HepG2 (cell line): ENCODE results near the gene SEZ6L. TPM values are rescaled to one million over a fixed set of nuclear protein-coding genes. Genes with fewer than 3 reads are reported as not detected.

Experiments used
- ATAC-seq: fragments of 200-7000 bp; cut with Tn5 transposase; 3 replicates; pipeline ENCODE4 v1.9.1; 2020; ENCODE audit warnings: mild to moderate bottlenecking, moderate library complexity
- BruUV-seq: library from RNA; stranded (reverse); fragments of 400-500 nt; replicated peaks from 2 replicates; lab custom pipeline; 2021; lab: Mats Ljungman, UMichigan
- CTCF ChIA-PET: fragments of 300-600 bp; formaldehyde crosslinking; extraction: SDS; loops from one replicate; lab custom pipeline; 2021; ENCODE audit warnings: low total read pairs, inconsistent platforms, low intra/inter-chr PET ratio; lab: Yijun Ruan, JAX
- POLR2A ChIA-PET: fragments of 350-600 bp; sonication (Branson Sonifier 250); formaldehyde crosslinking; loops from one replicate; lab custom pipeline; 2020; ENCODE audit warnings: antibody characterized with exemption, inconsistent platforms; lab: Yijun Ruan, JAX
- DNase-seq: peaks from one replicate; pipeline ENCODE4 v3.0.0-alpha.2; 2015; ENCODE audit warnings: low spot score
- FAIRE-seq: peaks from 3 replicates; lab custom pipeline; 2011; peaks lifted over from hg19 to GRCh38; lab: Jason Lieb, UNC
- H2AFZ ChIP-seq: one replicate; pipeline ENCODE4 v1.6.1; 2011; ENCODE audit warnings: low read length, inconsistent platforms
- H3K27ac ChIP-seq: fragments of 300-600 bp; 3 replicates; pipeline ENCODE4 v1.8.0; 2011; ENCODE audit warnings: mixed run types, mild to moderate bottlenecking, mixed read lengths, low read length, inconsistent platforms; ENCODE audit not compliant: insufficient read depth; ENCODE audit errors: extremely low read length
- H3K27me3 ChIP-seq, 2 experiments: fragments of 200-600 bp in 1 of 2; 2 replicates in 1 of 2; 3 replicates in 1 of 2; pipeline versions ENCODE4 v1.6.0 to v1.8.0; 2011; ENCODE audit warnings: low read length in 2 of 2, mild to moderate bottlenecking in 2 of 2, moderate library complexity in 2 of 2, inconsistent platforms in 1 of 2; ENCODE audit not compliant: insufficient read depth in 2 of 2, control insufficient read depth in 1 of 2
- H3K36me3 ChIP-seq, 2 experiments: fragments of 200-600 bp in 1 of 2; replicated peaks in 1 of 2; 2 replicates in 1 of 2; 3 replicates in 1 of 2; pipeline versions ENCODE4 v1.5.1 to v1.8.0; 2011; ENCODE audit warnings: low read length in 2 of 2, inconsistent platforms in 1 of 2; ENCODE audit not compliant: insufficient read depth in 2 of 2, control insufficient read depth in 1 of 2
- H3K4me1 ChIP-seq: 2 replicates; pipeline ENCODE4 v1.5.1; 2012; ENCODE audit warnings: low read length, inconsistent platforms; ENCODE audit not compliant: insufficient read depth
- H3K4me2 ChIP-seq: 2 replicates; pipeline ENCODE4 v1.6.0; 2011; ENCODE audit warnings: low read depth, low read length, inconsistent platforms
- H3K4me3 ChIP-seq, 3 experiments: fragments of 200-600 bp in 1 of 3; sonication (generic), shearing (Covaris generic) in 1 of 3; replicated peaks in 1 of 3; 2 replicates each; pipeline ENCODE4 v1.5.1; 2011 to 2016; ENCODE audit warnings: low read length in 3 of 3, inconsistent platforms in 2 of 3, low read depth in 2 of 3, mild to moderate bottlenecking in 2 of 3, control low read depth in 1 of 3, mixed read lengths in 1 of 3; ENCODE audit not compliant: insufficient read depth in 1 of 3
- H3K79me2 ChIP-seq: one replicate; pipeline ENCODE4 v1.6.1; 2011; ENCODE audit warnings: low read length, inconsistent platforms; ENCODE audit not compliant: insufficient read depth
- H3K9ac ChIP-seq: 2 replicates; pipeline ENCODE4 v1.6.0; 2011; ENCODE audit warnings: mild to moderate bottlenecking, low read depth, low read length, inconsistent platforms; ENCODE audit not compliant: insufficient read depth
- H3K9me3 ChIP-seq: 2 replicates; pipeline ENCODE4 v1.5.1; 2012; ENCODE audit warnings: mild to moderate bottlenecking, low read length
- H4K20me1 ChIP-seq: 2 replicates; pipeline ENCODE4 v1.6.0; 2011; ENCODE audit warnings: inconsistent platforms, mild to moderate bottlenecking, low read length, moderate library complexity; ENCODE audit not compliant: insufficient read depth
- HNRNPLL ChIP-seq: fragments of 200-400 bp; formaldehyde crosslinking; IDR thresholded peaks from 2 replicates; pipeline ENCODE4 v1.6.1; 2017; ENCODE audit warnings: mild to moderate bottlenecking, low read depth, low read length; ENCODE audit not compliant: poor library complexity, severe bottlenecking
- HOXA5 ChIP-seq: sonication (generic); formaldehyde crosslinking; IDR thresholded peaks from 2 replicates; pipeline ENCODE4 v1.4.0; 2020; ENCODE audit warnings: missing genetic modification reagents
- RBAK ChIP-seq: sonication (generic); formaldehyde crosslinking; IDR thresholded peaks from 2 replicates; pipeline ENCODE4 v1.5.1; 2020; ENCODE audit warnings: mild to moderate bottlenecking, missing genetic modification reagents
- SIN3A ChIP-seq: IDR thresholded peaks from 2 replicates; pipeline ENCODE4 v1.6.1; 2011; ENCODE audit warnings: low read depth, mild to moderate bottlenecking, control low read depth, low read length, borderline replicate concordance
- STAG1 ChIP-seq: sonication (generic); formaldehyde crosslinking; IDR thresholded peaks from 2 replicates; pipeline ENCODE4 v1.4.0; 2020; ENCODE audit warnings: missing genetic modification reagents
- ZNF101 ChIP-seq: sonication (generic); formaldehyde crosslinking; IDR thresholded peaks from 2 replicates; pipeline ENCODE4 v1.4.0; 2020; ENCODE audit warnings: mild to moderate bottlenecking, low read depth, missing genetic modification reagents, borderline replicate concordance
- ZNF17 ChIP-seq: sonication (generic); formaldehyde crosslinking; IDR thresholded peaks from 2 replicates; pipeline ENCODE4 v1.5.0; 2020; ENCODE audit warnings: mild to moderate bottlenecking, missing genetic modification reagents
- ZNF292 ChIP-seq: sonication (generic); formaldehyde crosslinking; IDR thresholded peaks from 2 replicates; pipeline ENCODE4 v1.8.1; 2022; ENCODE audit warnings: mild to moderate bottlenecking, low read depth, missing genetic modification reagents, borderline replicate concordance
- ZNF33B ChIP-seq: sonication (generic); formaldehyde crosslinking; IDR thresholded peaks from 2 replicates; pipeline ENCODE4 v1.5.1; 2020; ENCODE audit warnings: mild to moderate bottlenecking, missing genetic modification reagents
- ZNF468 ChIP-seq: sonication (generic); formaldehyde crosslinking; IDR thresholded peaks from 2 replicates; pipeline ENCODE4 v1.8.0; 2022; ENCODE audit warnings: mild to moderate bottlenecking, moderate library complexity, missing genetic modification reagents
- WGBS: methylation state at CpG from one replicate; pipeline ENCODE4 v1.1.6; 2017; ENCODE audit warnings: low lambda C conversion rate; 5-methylcytosine and 5-hydroxymethylcytosine counted together
- in situ Hi-C: cut with HindIII; loops from 2 replicates; pipeline ENCODE4 v1.10.0; 2017; ENCODE audit warnings: low pct_unique_long_range_greater_than_20kb; ENCODE audit not compliant: extremely low pct_ligation_motif_present
- intact Hi-C: fragments of 100-400 bp; cut with micrococcal nuclease; formaldehyde crosslinking; loops from one replicate; pipeline ENCODE4 v1.10.0; 2022; ENCODE audit not compliant: unreplicated experiment
- polyA plus RNA-seq, 8 experiments: library from polyadenylated mRNA; depleted of rRNA in 3 of 8; stranded (reverse) in 7 of 8; unstranded in 1 of 8; fragments of >200 nt; fragmentation: Illumina TruSeq in 4 of 8; extraction: Trizol in 4 of 8; gene quantifications; 2 replicates each; pipeline versions ENCODE4 v1.2.1 to v1.2.3, GENCODE V29; 2011 to 2016; ENCODE audit warnings: low read depth in 4 of 8, missing spikeins in 1 of 8, mixed read lengths in 1 of 8; ENCODE audit not compliant: insufficient read depth in 1 of 8
- total RNA-seq, 5 experiments: library from RNA; depleted of rRNA; stranded (reverse); fragments of >200 nt; fragmentation: Illumina TruSeq; extraction: Trizol; gene quantifications; 2 replicates each; pipeline ENCODE4 v1.2.3, GENCODE V29; 2016; ENCODE audit warnings: low read depth in 1 of 5
- TF ChIP-seq, protein P1 (sequence below): sonication (generic); formaldehyde crosslinking; conservative IDR thresholded peaks from 2 replicates; pipeline ENCODE4 v1.4.0; 2020; ENCODE audit warnings: missing genetic modification reagents
- TF ChIP-seq, protein P2 (sequence below): sonication (generic); formaldehyde crosslinking; IDR thresholded peaks from 2 replicates; pipeline ENCODE4 v1.4.0; 2020; ENCODE audit warnings: mild to moderate bottlenecking, low read depth, missing genetic modification reagents
- TF ChIP-seq, protein P3 (sequence below): sonication (generic); formaldehyde crosslinking; IDR thresholded peaks from 2 replicates; pipeline ENCODE4 v1.5.0; 2020; ENCODE audit warnings: mild to moderate bottlenecking, missing genetic modification reagents, moderate library complexity
- TF ChIP-seq, protein P4 (sequence below): IDR thresholded peaks from 2 replicates; pipeline ENCODE4 v1.4.0; 2020; ENCODE audit warnings: mild to moderate bottlenecking, missing genetic modification reagents

SEZ6L gene
- total and polyA plus RNA-seq, 2 of the 13 experiments (the other 11 are each of a cell fraction or from before 2014, with no cell fraction given), result not detected

DNA sequence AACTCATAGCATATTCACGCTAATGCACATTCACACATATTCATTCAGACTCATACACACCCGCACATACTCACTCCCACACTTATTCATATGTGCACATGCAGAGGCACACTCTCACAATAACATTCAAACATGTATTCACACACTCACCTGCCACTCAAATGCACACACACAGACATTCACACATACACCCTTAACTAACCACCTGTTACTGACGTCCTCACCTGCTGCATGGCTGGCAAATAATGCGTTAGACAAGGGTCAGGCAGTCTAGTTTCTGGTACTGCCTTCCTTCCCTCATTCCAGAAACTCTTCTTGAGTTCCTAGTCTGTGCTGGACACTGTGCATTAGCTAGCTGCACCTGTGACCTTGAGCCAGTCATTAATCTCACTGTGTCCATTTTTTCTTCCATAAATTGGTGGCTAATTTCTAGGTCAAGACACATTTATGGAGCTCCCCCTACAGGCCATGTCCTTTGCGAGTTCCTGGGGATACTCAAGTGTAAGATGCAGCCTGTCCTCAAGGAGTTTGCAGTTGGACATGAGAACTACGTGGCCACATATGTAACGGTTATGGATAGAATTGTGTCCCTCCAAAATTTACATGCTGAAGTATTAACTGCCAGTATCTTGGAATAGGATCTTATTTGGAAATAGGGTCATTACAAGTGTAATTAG, 34.5 kb upstream of the SEZ6L start:
- Histone ChIP-seq H3K79me2 (no peaks in the 10 kb centered on the region), H3K9me3 (no peaks in the 10 kb centered on the region), H3K4me2 (no peak overlapping the region), H4K20me1 (0 out of 2 replicates have a peak, but pooled peaks cover 2% of the 10 kb centered on the region), H3K9ac (no peak overlapping the region), H3K36me3 (no peaks in the 10 kb centered on the region), H3K27me3 (peaks cover 0 to 1% of the 10 kb centered on the region in 2 experiments; a peak in 1 of 5 replicates), H2AFZ (no peak overlapping the region), H3K27ac (no peak overlapping the region), H3K4me3 (no peak overlapping the region), H3K4me1 (no peaks in the 10 kb centered on the region)
- intact Hi-C loops, result loop anchor here (10.0 kb wide), 1 partner anchor 250 kb away; no protein-coding TSS in a partner anchor
- ATAC-seq (no peak), FAIRE-seq (no peak), DNase-seq (peak; percentile 3)
- in situ Hi-C loops, result no loop called here
- ChIA-PET POLR2A (no interaction called here), CTCF (no interaction called here)
- 13% methylated on average over 7 of the region's 7 CpGs for WGBS
- TF ChIP-seq ZNF33B (CRISPR knock-in tag) (no peak), STAG1 (CRISPR knock-in tag) (peak; percentile 51), ZNF17 (CRISPR knock-in tag) (no peak), HNRNPLL (no peak), ZNF101 (CRISPR knock-in tag) (no peak), ZNF468 (CRISPR knock-in tag) (no peak), SIN3A (no peak), HOXA5 (no peak), ZNF292 (CRISPR knock-in tag) (no peak), RBAK (CRISPR knock-in tag) (no peak)
- TF ChIP-seq, protein P1, sequence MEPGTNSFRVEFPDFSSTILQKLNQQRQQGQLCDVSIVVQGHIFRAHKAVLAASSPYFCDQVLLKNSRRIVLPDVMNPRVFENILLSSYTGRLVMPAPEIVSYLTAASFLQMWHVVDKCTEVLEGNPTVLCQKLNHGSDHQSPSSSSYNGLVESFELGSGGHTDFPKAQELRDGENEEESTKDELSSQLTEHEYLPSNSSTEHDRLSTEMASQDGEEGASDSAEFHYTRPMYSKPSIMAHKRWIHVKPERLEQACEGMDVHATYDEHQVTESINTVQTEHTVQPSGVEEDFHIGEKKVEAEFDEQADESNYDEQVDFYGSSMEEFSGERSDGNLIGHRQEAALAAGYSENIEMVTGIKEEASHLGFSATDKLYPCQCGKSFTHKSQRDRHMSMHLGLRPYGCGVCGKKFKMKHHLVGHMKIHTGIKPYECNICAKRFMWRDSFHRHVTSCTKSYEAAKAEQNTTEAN, result no peak
- TF ChIP-seq, protein P2, sequence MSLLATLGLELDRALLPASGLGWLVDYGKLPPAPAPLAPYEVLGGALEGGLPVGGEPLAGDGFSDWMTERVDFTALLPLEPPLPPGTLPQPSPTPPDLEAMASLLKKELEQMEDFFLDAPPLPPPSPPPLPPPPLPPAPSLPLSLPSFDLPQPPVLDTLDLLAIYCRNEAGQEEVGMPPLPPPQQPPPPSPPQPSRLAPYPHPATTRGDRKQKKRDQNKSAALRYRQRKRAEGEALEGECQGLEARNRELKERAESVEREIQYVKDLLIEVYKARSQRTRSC, result no peak
- TF ChIP-seq, protein P3, sequence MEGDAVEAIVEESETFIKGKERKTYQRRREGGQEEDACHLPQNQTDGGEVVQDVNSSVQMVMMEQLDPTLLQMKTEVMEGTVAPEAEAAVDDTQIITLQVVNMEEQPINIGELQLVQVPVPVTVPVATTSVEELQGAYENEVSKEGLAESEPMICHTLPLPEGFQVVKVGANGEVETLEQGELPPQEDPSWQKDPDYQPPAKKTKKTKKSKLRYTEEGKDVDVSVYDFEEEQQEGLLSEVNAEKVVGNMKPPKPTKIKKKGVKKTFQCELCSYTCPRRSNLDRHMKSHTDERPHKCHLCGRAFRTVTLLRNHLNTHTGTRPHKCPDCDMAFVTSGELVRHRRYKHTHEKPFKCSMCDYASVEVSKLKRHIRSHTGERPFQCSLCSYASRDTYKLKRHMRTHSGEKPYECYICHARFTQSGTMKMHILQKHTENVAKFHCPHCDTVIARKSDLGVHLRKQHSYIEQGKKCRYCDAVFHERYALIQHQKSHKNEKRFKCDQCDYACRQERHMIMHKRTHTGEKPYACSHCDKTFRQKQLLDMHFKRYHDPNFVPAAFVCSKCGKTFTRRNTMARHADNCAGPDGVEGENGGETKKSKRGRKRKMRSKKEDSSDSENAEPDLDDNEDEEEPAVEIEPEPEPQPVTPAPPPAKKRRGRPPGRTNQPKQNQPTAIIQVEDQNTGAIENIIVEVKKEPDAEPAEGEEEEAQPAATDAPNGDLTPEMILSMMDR, result peak; percentile 51
- TF ChIP-seq, protein P4, sequence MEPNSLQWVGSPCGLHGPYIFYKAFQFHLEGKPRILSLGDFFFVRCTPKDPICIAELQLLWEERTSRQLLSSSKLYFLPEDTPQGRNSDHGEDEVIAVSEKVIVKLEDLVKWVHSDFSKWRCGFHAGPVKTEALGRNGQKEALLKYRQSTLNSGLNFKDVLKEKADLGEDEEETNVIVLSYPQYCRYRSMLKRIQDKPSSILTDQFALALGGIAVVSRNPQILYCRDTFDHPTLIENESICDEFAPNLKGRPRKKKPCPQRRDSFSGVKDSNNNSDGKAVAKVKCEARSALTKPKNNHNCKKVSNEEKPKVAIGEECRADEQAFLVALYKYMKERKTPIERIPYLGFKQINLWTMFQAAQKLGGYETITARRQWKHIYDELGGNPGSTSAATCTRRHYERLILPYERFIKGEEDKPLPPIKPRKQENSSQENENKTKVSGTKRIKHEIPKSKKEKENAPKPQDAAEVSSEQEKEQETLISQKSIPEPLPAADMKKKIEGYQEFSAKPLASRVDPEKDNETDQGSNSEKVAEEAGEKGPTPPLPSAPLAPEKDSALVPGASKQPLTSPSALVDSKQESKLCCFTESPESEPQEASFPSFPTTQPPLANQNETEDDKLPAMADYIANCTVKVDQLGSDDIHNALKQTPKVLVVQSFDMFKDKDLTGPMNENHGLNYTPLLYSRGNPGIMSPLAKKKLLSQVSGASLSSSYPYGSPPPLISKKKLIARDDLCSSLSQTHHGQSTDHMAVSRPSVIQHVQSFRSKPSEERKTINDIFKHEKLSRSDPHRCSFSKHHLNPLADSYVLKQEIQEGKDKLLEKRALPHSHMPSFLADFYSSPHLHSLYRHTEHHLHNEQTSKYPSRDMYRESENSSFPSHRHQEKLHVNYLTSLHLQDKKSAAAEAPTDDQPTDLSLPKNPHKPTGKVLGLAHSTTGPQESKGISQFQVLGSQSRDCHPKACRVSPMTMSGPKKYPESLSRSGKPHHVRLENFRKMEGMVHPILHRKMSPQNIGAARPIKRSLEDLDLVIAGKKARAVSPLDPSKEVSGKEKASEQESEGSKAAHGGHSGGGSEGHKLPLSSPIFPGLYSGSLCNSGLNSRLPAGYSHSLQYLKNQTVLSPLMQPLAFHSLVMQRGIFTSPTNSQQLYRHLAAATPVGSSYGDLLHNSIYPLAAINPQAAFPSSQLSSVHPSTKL (CRISPR knock-in tag), result no peak
- BruUV-seq, result no TSS peak
